ENCODE data around the gene GABBR2. TPM values are rescaled to one million over a fixed set of nuclear protein-coding genes. Genes with fewer than 3 reads are reported as not detected.

Gene GABBR2
- total RNA-seq, 1 experiment from 2014 or later, result 6.3 TPM

DNA sequence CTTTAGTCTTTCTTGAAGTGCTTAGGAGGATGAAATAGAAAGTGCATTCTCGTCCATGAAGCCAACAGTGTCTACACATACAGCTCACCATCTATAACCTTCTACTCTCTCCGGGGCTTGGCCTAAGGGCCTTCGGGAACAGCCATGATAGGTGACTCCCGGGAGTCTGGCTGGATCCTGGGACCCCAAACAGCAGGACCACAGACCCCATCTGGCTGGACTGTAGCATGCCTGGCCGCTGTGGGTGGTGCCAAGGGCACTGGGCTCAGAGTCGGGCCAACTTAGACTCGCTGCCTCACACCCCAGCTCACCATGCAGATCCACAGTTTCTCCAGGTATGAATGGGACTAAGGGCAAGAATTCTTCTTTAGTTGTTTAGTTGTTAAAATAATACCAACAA lies 16.3 kb downstream of the GABBR2 start:
- ChIA-PET POLR2A (no interaction called here), CTCF (interaction anchor here (0.6 kb wide), 1 partner anchor 624 kb away, joined by 3 read pairs; no protein-coding TSS in a partner anchor)
- H3K4me1 ChIP-seq (ENCODE audit: control insufficient read depth, insufficient read depth, low read length), result no peaks in the 10 kb centered on the region
- H3K27ac ChIP-seq (ENCODE audit: low read length), result no peak overlapping the region
- no peak overlapping the region for H3K4me3 ChIP-seq (ENCODE audit: low read depth in 2 of 2, low read length in 2 of 2)
- TF ChIP-seq, protein P1, sequence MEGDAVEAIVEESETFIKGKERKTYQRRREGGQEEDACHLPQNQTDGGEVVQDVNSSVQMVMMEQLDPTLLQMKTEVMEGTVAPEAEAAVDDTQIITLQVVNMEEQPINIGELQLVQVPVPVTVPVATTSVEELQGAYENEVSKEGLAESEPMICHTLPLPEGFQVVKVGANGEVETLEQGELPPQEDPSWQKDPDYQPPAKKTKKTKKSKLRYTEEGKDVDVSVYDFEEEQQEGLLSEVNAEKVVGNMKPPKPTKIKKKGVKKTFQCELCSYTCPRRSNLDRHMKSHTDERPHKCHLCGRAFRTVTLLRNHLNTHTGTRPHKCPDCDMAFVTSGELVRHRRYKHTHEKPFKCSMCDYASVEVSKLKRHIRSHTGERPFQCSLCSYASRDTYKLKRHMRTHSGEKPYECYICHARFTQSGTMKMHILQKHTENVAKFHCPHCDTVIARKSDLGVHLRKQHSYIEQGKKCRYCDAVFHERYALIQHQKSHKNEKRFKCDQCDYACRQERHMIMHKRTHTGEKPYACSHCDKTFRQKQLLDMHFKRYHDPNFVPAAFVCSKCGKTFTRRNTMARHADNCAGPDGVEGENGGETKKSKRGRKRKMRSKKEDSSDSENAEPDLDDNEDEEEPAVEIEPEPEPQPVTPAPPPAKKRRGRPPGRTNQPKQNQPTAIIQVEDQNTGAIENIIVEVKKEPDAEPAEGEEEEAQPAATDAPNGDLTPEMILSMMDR (IDR thresholded peaks at IDR 0.05), result no peak
- TF ChIP-seq, protein P2, sequence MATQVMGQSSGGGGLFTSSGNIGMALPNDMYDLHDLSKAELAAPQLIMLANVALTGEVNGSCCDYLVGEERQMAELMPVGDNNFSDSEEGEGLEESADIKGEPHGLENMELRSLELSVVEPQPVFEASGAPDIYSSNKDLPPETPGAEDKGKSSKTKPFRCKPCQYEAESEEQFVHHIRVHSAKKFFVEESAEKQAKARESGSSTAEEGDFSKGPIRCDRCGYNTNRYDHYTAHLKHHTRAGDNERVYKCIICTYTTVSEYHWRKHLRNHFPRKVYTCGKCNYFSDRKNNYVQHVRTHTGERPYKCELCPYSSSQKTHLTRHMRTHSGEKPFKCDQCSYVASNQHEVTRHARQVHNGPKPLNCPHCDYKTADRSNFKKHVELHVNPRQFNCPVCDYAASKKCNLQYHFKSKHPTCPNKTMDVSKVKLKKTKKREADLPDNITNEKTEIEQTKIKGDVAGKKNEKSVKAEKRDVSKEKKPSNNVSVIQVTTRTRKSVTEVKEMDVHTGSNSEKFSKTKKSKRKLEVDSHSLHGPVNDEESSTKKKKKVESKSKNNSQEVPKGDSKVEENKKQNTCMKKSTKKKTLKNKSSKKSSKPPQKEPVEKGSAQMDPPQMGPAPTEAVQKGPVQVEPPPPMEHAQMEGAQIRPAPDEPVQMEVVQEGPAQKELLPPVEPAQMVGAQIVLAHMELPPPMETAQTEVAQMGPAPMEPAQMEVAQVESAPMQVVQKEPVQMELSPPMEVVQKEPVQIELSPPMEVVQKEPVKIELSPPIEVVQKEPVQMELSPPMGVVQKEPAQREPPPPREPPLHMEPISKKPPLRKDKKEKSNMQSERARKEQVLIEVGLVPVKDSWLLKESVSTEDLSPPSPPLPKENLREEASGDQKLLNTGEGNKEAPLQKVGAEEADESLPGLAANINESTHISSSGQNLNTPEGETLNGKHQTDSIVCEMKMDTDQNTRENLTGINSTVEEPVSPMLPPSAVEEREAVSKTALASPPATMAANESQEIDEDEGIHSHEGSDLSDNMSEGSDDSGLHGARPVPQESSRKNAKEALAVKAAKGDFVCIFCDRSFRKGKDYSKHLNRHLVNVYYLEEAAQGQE (IDR thresholded peaks at IDR 0.05; ENCODE audit: insufficient read depth in 1 of 2, low read depth in 2 of 2, low read length in 1 of 2), result no peak
- TF ChIP-seq SIN3A (IDR thresholded peaks at IDR 0.05; ENCODE audit: borderline replicate concordance, insufficient read depth, low read depth, low read length), result no peak
- TF ChIP-seq TCF7L2 (IDR thresholded peaks at IDR 0.05; ENCODE audit: low read depth, low read length), result no peak
- TF ChIP-seq POLR2AphosphoS5 (IDR thresholded peaks at IDR 0.05; ENCODE audit: low read depth, low read length), result no peak
- in situ Hi-C loops (cut with HindIII; ENCODE audit: low pct_unique_long_range_greater_than_20kb, low sequenced_read_pairs), result no loop called here
- H3K9me3 ChIP-seq (ENCODE audit: control insufficient read depth, insufficient read depth, low read depth, low read length), result no peaks in the 10 kb centered on the region
- no peaks in the 10 kb centered on the region for H3K36me3 ChIP-seq (ENCODE audit: control insufficient read depth, insufficient read depth, low read length)
- BruUV-seq (replicated peaks), result no TSS peak
- ATAC-seq, result no peak
- no peaks in the 10 kb centered on the region; the same call in 1 of the 2 replicates for H3K27me3 ChIP-seq (ENCODE audit: control insufficient read depth, insufficient read depth, low read length)
- no peak for DNase-seq (ENCODE audit: low read depth, low spot score)
- intact Hi-C loops (cut with micrococcal nuclease; ENCODE audit: unreplicated experiment), result no loop called here

DNA sequence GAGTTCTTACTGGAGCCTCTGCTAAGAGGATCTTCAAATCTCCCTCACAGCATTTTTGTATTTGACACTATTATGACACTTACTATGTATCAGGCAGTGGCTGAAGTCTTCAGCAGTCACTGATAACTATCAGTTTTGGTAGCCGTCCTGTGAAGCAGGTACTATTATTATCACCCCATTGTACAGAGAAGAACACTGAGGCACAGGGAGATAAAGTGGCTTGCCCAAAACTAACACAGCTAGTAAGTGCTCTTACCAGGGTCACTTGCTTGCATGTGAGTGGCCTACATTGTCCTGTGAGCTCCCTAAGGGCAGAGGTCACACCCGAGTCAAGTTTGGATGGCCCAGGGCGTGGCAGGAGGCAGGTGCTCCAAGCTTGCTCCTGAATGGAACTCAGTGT lies 16.8 kb downstream of the GABBR2 start:
- Histone ChIP-seq H3K27ac (ENCODE audit: low read length) (no peak overlapping the region), H3K4me3 (ENCODE audit: low read depth in 2 of 2, low read length in 2 of 2) (no peak overlapping the region), H3K9me3 (ENCODE audit: control insufficient read depth, insufficient read depth, low read depth, low read length) (no peaks in the 10 kb centered on the region), H3K36me3 (ENCODE audit: control insufficient read depth, insufficient read depth, low read length) (no peaks in the 10 kb centered on the region), H3K27me3 (ENCODE audit: control insufficient read depth, insufficient read depth, low read length) (no peaks in the 10 kb centered on the region; the same call in 1 of the 2 replicates), H3K4me1 (ENCODE audit: control insufficient read depth, insufficient read depth, low read length) (no peaks in the 10 kb centered on the region)
- intact Hi-C loops (cut with micrococcal nuclease; ENCODE audit: unreplicated experiment), result no loop called here
- BruUV-seq (replicated peaks), result no TSS peak
- ATAC-seq (no peak), DNase-seq (ENCODE audit: low read depth, low spot score) (no peak)
- in situ Hi-C loops (cut with HindIII; ENCODE audit: low pct_unique_long_range_greater_than_20kb, low sequenced_read_pairs), result no loop called here
- TF ChIP-seq, protein P2 (IDR thresholded peaks at IDR 0.05; ENCODE audit: insufficient read depth in 1 of 2, low read depth in 2 of 2, low read length in 1 of 2), result no peak
- TF ChIP-seq SIN3A (IDR thresholded peaks at IDR 0.05; ENCODE audit: borderline replicate concordance, insufficient read depth, low read depth, low read length) (no peak), TCF7L2 (IDR thresholded peaks at IDR 0.05; ENCODE audit: low read depth, low read length) (no peak)
- TF ChIP-seq, protein P1 (IDR thresholded peaks at IDR 0.05), result no peak
- POLR2A ChIA-PET, result no interaction called here
- CTCF ChIA-PET, result no interaction called here
